HepG2 (cell line): ENCODE measurements around the gene DHX8. TPM values are rescaled to one million over a fixed set of nuclear protein-coding genes. Genes with fewer than 3 reads are reported as not detected.

Experiments used
- HMG20A ChIP-seq: IDR thresholded peaks from 2 replicates; pipeline ENCODE4 v1.6.1; 2016; ENCODE audit warnings: borderline replicate concordance
- KLF13 ChIP-seq: sonication (generic); formaldehyde crosslinking; IDR thresholded peaks from 2 replicates; pipeline ENCODE4 v1.4.0; 2020; ENCODE audit warnings: mild to moderate bottlenecking, missing genetic modification reagents
- LBX2 ChIP-seq: sonication (generic); formaldehyde crosslinking; IDR thresholded peaks from 2 replicates; pipeline ENCODE4 v1.5.0; 2020; ENCODE audit warnings: missing genetic modification reagents, mild to moderate bottlenecking, borderline replicate concordance
- MBNL3 ChIP-seq: fragments of 250-450 bp; sonication (Bioruptor Pico); conservative IDR thresholded peaks from 2 replicates; pipeline ENCODE4 v1.8.0; 2022; ENCODE audit warnings: mild to moderate bottlenecking, inconsistent platforms
- MIXL1 ChIP-seq: IDR thresholded peaks from 2 replicates; pipeline ENCODE4 v1.6.1; 2016
- PHF8 ChIP-seq: sonication (generic); formaldehyde crosslinking; IDR thresholded peaks from 2 replicates; pipeline ENCODE4 v1.5.0; 2020; ENCODE audit warnings: missing genetic modification reagents
- PTBP1 ChIP-seq: fragments of 200-400 bp; formaldehyde crosslinking; IDR thresholded peaks from 2 replicates; pipeline ENCODE4 v1.6.1; 2018; ENCODE audit warnings: low read length, low read depth; ENCODE audit not compliant: poor library complexity, severe bottlenecking
- RFX5 ChIP-seq: IDR thresholded peaks from 2 replicates; pipeline ENCODE4 v1.6.1; 2011; ENCODE audit warnings: low read depth, low read length, improper control_type of control experiment
- SRSF9 ChIP-seq: fragments of 200-400 bp; formaldehyde crosslinking; IDR thresholded peaks from 2 replicates; pipeline ENCODE4 v1.6.1; 2018; ENCODE audit warnings: borderline replicate concordance, mild to moderate bottlenecking, low read depth, low read length; ENCODE audit not compliant: insufficient read depth, poor library complexity, severe bottlenecking
- ZNF10 ChIP-seq: sonication (generic); formaldehyde crosslinking; IDR thresholded peaks from 2 replicates; pipeline ENCODE4 v1.4.0; 2020; ENCODE audit warnings: mild to moderate bottlenecking, low read depth, missing genetic modification reagents, borderline replicate concordance
- ZNF160 ChIP-seq: sonication (generic); formaldehyde crosslinking; IDR thresholded peaks from 2 replicates; pipeline ENCODE4 v1.8.0; 2022; ENCODE audit warnings: mild to moderate bottlenecking, inconsistent platforms, missing genetic modification reagents
- ZNF512B ChIP-seq: sonication (generic); formaldehyde crosslinking; IDR thresholded peaks from 2 replicates; pipeline ENCODE4 v1.5.1; 2020; ENCODE audit warnings: missing genetic modification reagents, mild to moderate bottlenecking, borderline replicate concordance
- ZSCAN12 ChIP-seq: sonication (generic); formaldehyde crosslinking; IDR thresholded peaks from 2 replicates; pipeline ENCODE4 v1.9.0; 2021; ENCODE audit warnings: mild to moderate bottlenecking, missing genetic modification reagents
- polyA plus RNA-seq, 8 experiments: library from polyadenylated mRNA; depleted of rRNA in 3 of 8; stranded (reverse) in 7 of 8; unstranded in 1 of 8; fragments of >200 nt; fragmentation: Illumina TruSeq in 4 of 8; extraction: Trizol in 4 of 8; gene quantifications; 2 replicates each; pipeline versions ENCODE4 v1.2.1 to v1.2.3, GENCODE V29; 2011 to 2016; ENCODE audit warnings: low read depth in 4 of 8, missing spikeins in 1 of 8, mixed read lengths in 1 of 8; ENCODE audit not compliant: insufficient read depth in 1 of 8
- total RNA-seq, 5 experiments: library from RNA; depleted of rRNA; stranded (reverse); fragments of >200 nt; fragmentation: Illumina TruSeq; extraction: Trizol; gene quantifications; 2 replicates each; pipeline ENCODE4 v1.2.3, GENCODE V29; 2016; ENCODE audit warnings: low read depth in 1 of 5
- TF ChIP-seq, protein P1 (sequence below): sonication (generic); formaldehyde crosslinking; IDR thresholded peaks from 2 replicates; pipeline ENCODE4 v1.5.1; 2020; ENCODE audit warnings: mild to moderate bottlenecking, missing genetic modification reagents
- TF ChIP-seq, protein P2 (sequence below): sonication (generic); formaldehyde crosslinking; IDR thresholded peaks from 2 replicates; pipeline ENCODE4 v1.5.0; 2020; ENCODE audit warnings: missing genetic modification reagents, mild to moderate bottlenecking, borderline replicate concordance

DHX8 gene
- total and polyA plus RNA-seq, 2 of the 13 experiments (the other 11 are each of a cell fraction or from before 2014, with no cell fraction given): 24.8 to 48.9 TPM

DNA sequence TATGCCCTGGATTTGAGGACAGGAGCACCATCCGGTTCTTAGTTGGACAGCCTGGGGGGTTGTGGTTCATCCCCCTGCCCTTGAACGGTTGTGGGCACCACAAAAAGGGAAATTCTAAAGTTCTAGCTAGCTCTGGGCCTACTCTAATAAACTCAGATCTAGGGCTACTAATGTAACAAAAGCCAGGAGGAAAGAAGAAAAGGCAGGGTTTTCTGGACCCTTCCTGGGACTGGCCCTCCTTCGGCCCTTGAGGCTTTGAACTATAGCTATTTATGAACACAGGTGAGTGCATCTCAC, 47.3 kb downstream of the DHX8 start (continued):
- no peak for TF ChIP-seq ZNF512B
- no peak for TF ChIP-seq PTBP1
- no peak; the same call in 1 of the 2 replicates for TF ChIP-seq MIXL1 (CRISPR knock-in tag)
- TF ChIP-seq RFX5: no peak; the same call in 1 of the 2 replicates
- TF ChIP-seq ZNF10: no peak
- TF ChIP-seq KLF13 (CRISPR knock-in tag): no peak
- no peak for TF ChIP-seq ZSCAN12 (CRISPR knock-in tag)
- no peak for TF ChIP-seq HMG20A (CRISPR knock-in tag)
- TF ChIP-seq ZNF160 (CRISPR knock-in tag): no peak
- TF ChIP-seq LBX2 (CRISPR knock-in tag): no peak
- no peak for TF ChIP-seq PHF8
- TF ChIP-seq MBNL3 (CRISPR knock-in tag): no peak
- TF ChIP-seq SRSF9: no peak
- TF ChIP-seq, protein P1, sequence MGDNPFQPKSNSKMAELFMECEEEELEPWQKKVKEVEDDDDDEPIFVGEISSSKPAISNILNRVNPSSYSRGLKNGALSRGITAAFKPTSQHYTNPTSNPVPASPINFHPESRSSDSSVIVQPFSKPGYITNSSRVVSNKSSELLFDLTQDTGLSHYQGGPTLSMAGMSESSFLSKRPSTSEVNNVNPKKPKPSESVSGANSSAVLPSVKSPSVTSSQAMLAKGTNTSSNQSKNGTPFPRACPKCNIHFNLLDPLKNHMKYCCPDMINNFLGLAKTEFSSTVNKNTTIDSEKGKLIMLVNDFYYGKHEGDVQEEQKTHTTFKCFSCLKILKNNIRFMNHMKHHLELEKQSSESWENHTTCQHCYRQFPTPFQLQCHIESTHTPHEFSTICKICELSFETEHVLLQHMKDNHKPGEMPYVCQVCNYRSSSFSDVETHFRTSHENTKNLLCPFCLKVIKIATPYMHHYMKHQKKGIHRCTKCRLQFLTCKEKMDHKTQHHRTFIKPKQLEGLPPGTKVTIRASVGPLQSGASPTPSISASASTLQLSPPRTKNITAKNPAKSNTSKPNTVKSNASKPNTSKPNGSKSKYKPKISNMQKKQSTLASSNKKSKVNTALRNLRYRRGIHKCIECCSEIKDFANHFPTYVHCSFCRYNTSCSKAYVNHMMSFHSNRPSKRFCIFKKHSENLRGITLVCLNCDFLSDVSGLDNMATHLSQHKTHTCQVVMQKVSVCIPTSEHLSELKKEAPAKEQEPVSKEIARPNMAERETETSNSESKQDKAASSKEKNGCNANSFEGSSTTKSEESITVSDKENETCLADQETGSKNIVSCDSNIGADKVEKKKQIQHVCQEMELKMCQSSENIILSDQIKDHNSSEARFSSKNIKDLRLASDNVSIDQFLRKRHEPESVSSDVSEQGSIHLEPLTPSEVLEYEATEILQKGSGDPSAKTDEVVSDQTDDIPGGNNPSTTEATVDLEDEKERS: no peak
- TF ChIP-seq, protein P2, sequence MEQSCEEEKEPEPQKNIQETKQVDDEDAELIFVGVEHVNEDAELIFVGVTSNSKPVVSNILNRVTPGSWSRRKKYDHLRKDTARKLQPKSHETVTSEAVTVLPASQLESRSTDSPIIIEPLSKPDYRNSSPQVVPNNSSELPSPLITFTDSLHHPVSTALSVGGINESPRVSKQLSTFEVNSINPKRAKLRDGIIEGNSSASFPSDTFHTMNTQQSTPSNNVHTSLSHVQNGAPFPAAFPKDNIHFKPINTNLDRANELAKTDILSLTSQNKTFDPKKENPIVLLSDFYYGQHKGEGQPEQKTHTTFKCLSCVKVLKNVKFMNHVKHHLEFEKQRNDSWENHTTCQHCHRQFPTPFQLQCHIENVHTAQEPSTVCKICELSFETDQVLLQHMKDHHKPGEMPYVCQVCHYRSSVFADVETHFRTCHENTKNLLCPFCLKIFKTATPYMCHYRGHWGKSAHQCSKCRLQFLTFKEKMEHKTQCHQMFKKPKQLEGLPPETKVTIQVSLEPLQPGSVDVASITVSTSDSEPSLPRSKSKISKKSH (CRISPR knock-in tag): no peak
